ENCODE measurements around the gene GRK6. TPM values are rescaled to one million over a fixed set of nuclear protein-coding genes. Genes with fewer than 3 reads are reported as not detected.
"Not testable (repeated sequence)": the region's sequence is repeated elsewhere in the genome, so short reads cannot be mapped to it uniquely, and the experiment has no call there.

GRK6 gene
- polyA plus RNA-seq, 1 of the 3 experiments (the other 2 are of a cell fraction) = 39.5 TPM

DNA sequence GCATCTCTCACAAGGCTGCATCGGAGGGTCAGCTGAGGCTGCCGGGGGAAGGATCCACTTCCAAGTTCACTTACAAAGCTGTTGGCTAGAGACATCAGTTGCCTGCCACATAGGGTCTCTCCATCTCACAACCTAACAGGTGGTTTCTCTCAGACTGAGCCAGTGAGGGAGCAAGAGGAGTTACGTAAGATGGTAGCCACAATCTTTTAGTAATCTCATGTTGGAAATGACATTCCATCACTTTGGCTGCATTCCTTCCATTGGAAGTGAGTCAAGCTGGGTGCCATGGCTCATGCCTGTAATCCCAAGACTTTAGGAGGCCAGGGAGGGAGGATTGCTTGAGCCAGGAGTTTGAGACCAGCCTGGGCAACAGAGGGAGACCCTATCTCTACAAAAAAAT, 7.4 kb upstream of the GRK6 start:
- no peak overlapping the region for H3K9ac ChIP-seq
- ChIA-PET CTCF (interaction anchor here (0.6 to 8.9 kb wide), 2 partner anchors 15 to 36 kb away, joined by 3 to 75 read pairs; no protein-coding TSS in a partner anchor), POLR2A (no interaction called here)
- no peaks in the 10 kb centered on the region for H3K4me1 ChIP-seq (ENCODE audit: control insufficient read depth in 1 of 2, insufficient read depth in 2 of 2, low read depth in 1 of 2, low read length in 1 of 2)
- no peak overlapping the region for H3K4me2 ChIP-seq
- 94% methylated on average over 3 of the region's 3 CpGs for WGBS (ENCODE audit: low lambda C conversion rate)
- no peaks in the 10 kb centered on the region for H3K9me3 ChIP-seq
- DNase-seq = no peak
- H2AFZ ChIP-seq (ENCODE audit: low read depth) = no peak overlapping the region
- H3K36me3 ChIP-seq (replicated peaks in 1 of 2; ENCODE audit: control insufficient read depth in 1 of 2, insufficient read depth in 2 of 2, low read length in 1 of 2) = no peaks in the 10 kb centered on the region
- no peaks in the 10 kb centered on the region for H4K20me1 ChIP-seq (ENCODE audit: insufficient read depth)
- H3K4me3 ChIP-seq (ENCODE audit: low read depth in 2 of 2, low read length in 1 of 2) = no peak overlapping the region
- no peaks in the 10 kb centered on the region for H3K79me2 ChIP-seq (ENCODE audit: insufficient read depth)
- no peak for TF ChIP-seq TCF12 (IDR thresholded peaks at IDR 0.05)
- TF ChIP-seq, protein P1, sequence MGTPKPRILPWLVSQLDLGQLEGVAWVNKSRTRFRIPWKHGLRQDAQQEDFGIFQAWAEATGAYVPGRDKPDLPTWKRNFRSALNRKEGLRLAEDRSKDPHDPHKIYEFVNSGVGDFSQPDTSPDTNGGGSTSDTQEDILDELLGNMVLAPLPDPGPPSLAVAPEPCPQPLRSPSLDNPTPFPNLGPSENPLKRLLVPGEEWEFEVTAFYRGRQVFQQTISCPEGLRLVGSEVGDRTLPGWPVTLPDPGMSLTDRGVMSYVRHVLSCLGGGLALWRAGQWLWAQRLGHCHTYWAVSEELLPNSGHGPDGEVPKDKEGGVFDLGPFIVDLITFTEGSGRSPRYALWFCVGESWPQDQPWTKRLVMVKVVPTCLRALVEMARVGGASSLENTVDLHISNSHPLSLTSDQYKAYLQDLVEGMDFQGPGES (IDR thresholded peaks at IDR 0.05; ENCODE audit: low read depth, low read length) = no peak
- TF ChIP-seq, protein P2, sequence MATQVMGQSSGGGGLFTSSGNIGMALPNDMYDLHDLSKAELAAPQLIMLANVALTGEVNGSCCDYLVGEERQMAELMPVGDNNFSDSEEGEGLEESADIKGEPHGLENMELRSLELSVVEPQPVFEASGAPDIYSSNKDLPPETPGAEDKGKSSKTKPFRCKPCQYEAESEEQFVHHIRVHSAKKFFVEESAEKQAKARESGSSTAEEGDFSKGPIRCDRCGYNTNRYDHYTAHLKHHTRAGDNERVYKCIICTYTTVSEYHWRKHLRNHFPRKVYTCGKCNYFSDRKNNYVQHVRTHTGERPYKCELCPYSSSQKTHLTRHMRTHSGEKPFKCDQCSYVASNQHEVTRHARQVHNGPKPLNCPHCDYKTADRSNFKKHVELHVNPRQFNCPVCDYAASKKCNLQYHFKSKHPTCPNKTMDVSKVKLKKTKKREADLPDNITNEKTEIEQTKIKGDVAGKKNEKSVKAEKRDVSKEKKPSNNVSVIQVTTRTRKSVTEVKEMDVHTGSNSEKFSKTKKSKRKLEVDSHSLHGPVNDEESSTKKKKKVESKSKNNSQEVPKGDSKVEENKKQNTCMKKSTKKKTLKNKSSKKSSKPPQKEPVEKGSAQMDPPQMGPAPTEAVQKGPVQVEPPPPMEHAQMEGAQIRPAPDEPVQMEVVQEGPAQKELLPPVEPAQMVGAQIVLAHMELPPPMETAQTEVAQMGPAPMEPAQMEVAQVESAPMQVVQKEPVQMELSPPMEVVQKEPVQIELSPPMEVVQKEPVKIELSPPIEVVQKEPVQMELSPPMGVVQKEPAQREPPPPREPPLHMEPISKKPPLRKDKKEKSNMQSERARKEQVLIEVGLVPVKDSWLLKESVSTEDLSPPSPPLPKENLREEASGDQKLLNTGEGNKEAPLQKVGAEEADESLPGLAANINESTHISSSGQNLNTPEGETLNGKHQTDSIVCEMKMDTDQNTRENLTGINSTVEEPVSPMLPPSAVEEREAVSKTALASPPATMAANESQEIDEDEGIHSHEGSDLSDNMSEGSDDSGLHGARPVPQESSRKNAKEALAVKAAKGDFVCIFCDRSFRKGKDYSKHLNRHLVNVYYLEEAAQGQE (IDR thresholded peaks at IDR 0.05; ENCODE audit: low read depth, low read length) = no peak
- TF ChIP-seq NRF1 (IDR thresholded peaks at IDR 0.05; ENCODE audit: low read depth, low read length) = no peak
- TF ChIP-seq, protein P3, sequence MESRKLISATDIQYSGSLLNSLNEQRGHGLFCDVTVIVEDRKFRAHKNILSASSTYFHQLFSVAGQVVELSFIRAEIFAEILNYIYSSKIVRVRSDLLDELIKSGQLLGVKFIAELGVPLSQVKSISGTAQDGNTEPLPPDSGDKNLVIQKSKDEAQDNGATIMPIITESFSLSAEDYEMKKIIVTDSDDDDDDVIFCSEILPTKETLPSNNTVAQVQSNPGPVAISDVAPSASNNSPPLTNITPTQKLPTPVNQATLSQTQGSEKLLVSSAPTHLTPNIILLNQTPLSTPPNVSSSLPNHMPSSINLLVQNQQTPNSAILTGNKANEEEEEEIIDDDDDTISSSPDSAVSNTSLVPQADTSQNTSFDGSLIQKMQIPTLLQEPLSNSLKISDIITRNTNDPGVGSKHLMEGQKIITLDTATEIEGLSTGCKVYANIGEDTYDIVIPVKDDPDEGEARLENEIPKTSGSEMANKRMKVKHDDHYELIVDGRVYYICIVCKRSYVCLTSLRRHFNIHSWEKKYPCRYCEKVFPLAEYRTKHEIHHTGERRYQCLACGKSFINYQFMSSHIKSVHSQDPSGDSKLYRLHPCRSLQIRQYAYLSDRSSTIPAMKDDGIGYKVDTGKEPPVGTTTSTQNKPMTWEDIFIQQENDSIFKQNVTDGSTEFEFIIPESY (IDR thresholded peaks at IDR 0.05; ENCODE audit: borderline replicate concordance, low read depth) = no peak
- TF ChIP-seq FOSL2 (IDR thresholded peaks at IDR 0.05; ENCODE audit: borderline replicate concordance, low read depth) = no peak
- TF ChIP-seq, protein P4, sequence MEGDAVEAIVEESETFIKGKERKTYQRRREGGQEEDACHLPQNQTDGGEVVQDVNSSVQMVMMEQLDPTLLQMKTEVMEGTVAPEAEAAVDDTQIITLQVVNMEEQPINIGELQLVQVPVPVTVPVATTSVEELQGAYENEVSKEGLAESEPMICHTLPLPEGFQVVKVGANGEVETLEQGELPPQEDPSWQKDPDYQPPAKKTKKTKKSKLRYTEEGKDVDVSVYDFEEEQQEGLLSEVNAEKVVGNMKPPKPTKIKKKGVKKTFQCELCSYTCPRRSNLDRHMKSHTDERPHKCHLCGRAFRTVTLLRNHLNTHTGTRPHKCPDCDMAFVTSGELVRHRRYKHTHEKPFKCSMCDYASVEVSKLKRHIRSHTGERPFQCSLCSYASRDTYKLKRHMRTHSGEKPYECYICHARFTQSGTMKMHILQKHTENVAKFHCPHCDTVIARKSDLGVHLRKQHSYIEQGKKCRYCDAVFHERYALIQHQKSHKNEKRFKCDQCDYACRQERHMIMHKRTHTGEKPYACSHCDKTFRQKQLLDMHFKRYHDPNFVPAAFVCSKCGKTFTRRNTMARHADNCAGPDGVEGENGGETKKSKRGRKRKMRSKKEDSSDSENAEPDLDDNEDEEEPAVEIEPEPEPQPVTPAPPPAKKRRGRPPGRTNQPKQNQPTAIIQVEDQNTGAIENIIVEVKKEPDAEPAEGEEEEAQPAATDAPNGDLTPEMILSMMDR (IDR thresholded peaks at IDR 0.05) = no peak
- no peak for TF ChIP-seq EP300 (IDR thresholded peaks at IDR 0.05; ENCODE audit: borderline replicate concordance in 1 of 2, low read depth in 1 of 2, low read length in 1 of 2)
- no peak for TF ChIP-seq EZH2phosphoT487 (IDR thresholded peaks at IDR 0.05; ENCODE audit: borderline replicate concordance, low read depth)
- no peak for TF ChIP-seq RCOR1 (IDR thresholded peaks at IDR 0.05; ENCODE audit: low read length)
- no peak for TF ChIP-seq RAD21 (IDR thresholded peaks at IDR 0.05; ENCODE audit: low read length)
- TF ChIP-seq FOXM1 (IDR thresholded peaks at IDR 0.05; ENCODE audit: low read depth) = no peak
- TF ChIP-seq, protein P5, sequence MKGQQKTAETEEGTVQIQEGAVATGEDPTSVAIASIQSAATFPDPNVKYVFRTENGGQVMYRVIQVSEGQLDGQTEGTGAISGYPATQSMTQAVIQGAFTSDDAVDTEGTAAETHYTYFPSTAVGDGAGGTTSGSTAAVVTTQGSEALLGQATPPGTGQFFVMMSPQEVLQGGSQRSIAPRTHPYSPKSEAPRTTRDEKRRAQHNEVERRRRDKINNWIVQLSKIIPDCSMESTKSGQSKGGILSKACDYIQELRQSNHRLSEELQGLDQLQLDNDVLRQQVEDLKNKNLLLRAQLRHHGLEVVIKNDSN (IDR thresholded peaks at IDR 0.05; ENCODE audit: borderline replicate concordance, low read depth) = no peak
- no peak for TF ChIP-seq MXI1 (IDR thresholded peaks at IDR 0.05; ENCODE audit: low read depth, low read length)
- no peaks in the 10 kb centered on the region for H3F3A ChIP-seq (replicated peaks; ENCODE audit: insufficient read depth)
- H3K27ac ChIP-seq (ENCODE audit: low read depth in 2 of 2, low read length in 1 of 2) = no peak overlapping the region
- no peaks in the 10 kb centered on the region for H3K9me2 ChIP-seq
- no peaks in the 10 kb centered on the region for H3K27me3 ChIP-seq (ENCODE audit: insufficient read depth)

DNA sequence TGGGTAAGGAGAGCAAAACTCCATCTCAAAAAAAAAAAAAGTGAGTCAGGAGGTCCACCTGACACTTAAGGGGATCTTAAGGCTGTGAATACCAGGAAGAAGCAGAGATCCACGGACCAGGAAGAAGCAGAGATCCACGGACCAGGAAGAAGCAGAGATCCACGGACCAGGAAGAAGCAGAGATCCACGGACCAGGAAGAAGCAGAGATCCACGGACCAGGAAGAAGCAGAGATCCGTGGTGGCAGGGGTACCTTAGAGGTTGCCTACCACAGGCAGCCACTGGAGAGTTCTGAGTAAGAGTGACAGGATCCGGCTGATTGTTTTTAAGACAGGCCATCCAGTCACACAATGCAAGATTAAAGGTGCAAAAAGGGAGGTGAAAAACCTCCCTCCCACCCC, 6.0 kb upstream of the GRK6 start:
- H3K9me3 ChIP-seq; H3K4me2 ChIP-seq; H3K27me3 ChIP-seq (ENCODE audit: insufficient read depth); H4K20me1 ChIP-seq (ENCODE audit: insufficient read depth); H3K79me2 ChIP-seq (ENCODE audit: insufficient read depth); H3K4me3 ChIP-seq (ENCODE audit: low read depth in 2 of 2, low read length in 1 of 2); H3K36me3 ChIP-seq (replicated peaks in 1 of 2; ENCODE audit: control insufficient read depth in 1 of 2, insufficient read depth in 2 of 2, low read length in 1 of 2); POLR2A ChIA-PET; DNase-seq; H3K4me1 ChIP-seq (ENCODE audit: control insufficient read depth in 1 of 2, insufficient read depth in 2 of 2, low read depth in 1 of 2, low read length in 1 of 2); H3F3A ChIP-seq (replicated peaks; ENCODE audit: insufficient read depth); H3K9me2 ChIP-seq; H3K9ac ChIP-seq; H2AFZ ChIP-seq (ENCODE audit: low read depth); H3K27ac ChIP-seq (ENCODE audit: low read depth in 2 of 2, low read length in 1 of 2): not testable (repeated sequence)
- CTCF ChIA-PET = interaction anchor here (1.4 to 10.8 kb wide), 2 partner anchors 16 to 35 kb away, joined by 5 to 120 read pairs; no protein-coding TSS in a partner anchor
- 63% methylated on average over 7 of the region's 7 CpGs for WGBS (ENCODE audit: low lambda C conversion rate)
